Measurements from ENCODE around the gene CSTB.
"Not testable (repeated sequence)": the region's sequence is repeated elsewhere in the genome, so short reads cannot be mapped to it uniquely, and the experiment has no call there.

Gene CSTB

GRCh38 chr21:43822741-43823140 is 46.6 kb upstream of the CSTB start:
- not testable (repeated sequence) for H2BK5ac ChIP-seq (ENCODE audit: low read length); H3K18ac ChIP-seq (ENCODE audit: low read length); H3K9me3 ChIP-seq (replicated peaks in 1 of 2; ENCODE audit: control insufficient read depth in 2 of 2, insufficient read depth in 1 of 2, low read depth in 1 of 2, low read length in 2 of 2)

GRCh38 chr21:43822166-43822565 is 46.1 kb upstream of the CSTB start:
- not testable (repeated sequence) for H3K9ac ChIP-seq (ENCODE audit: low read depth, low read length, poor library complexity); H3K27me3 ChIP-seq (ENCODE audit: control insufficient read depth in 3 of 3, insufficient read depth in 3 of 3, low read depth in 1 of 3, low read length in 3 of 3); DNase-seq (ENCODE audit: low spot score); H3K4ac ChIP-seq (ENCODE audit: low read length); H2BK12ac ChIP-seq (ENCODE audit: low read length); H4K91ac ChIP-seq (ENCODE audit: low read depth, low read length, poor library complexity); H3K79me1 ChIP-seq (ENCODE audit: low read depth, low read length); H3K4me1 ChIP-seq (ENCODE audit: control insufficient read depth in 2 of 2, insufficient read depth in 1 of 2, low read depth in 1 of 2, low read length in 2 of 2); H3K4me2 ChIP-seq (ENCODE audit: insufficient read depth, low read length, poor library complexity, severe bottlenecking); H3K9me3 ChIP-seq (replicated peaks in 1 of 2; ENCODE audit: control insufficient read depth in 2 of 2, insufficient read depth in 1 of 2, low read depth in 1 of 2, low read length in 2 of 2); H3K36me3 ChIP-seq (replicated peaks in 1 of 2; ENCODE audit: control insufficient read depth in 2 of 2, insufficient read depth in 2 of 2, low read length in 2 of 2); H2AFZ ChIP-seq (ENCODE audit: low read length); H2BK120ac ChIP-seq (ENCODE audit: low read depth, low read length); H3K14ac ChIP-seq (ENCODE audit: low read length); H3K27ac ChIP-seq (replicated peaks; ENCODE audit: low read length); H2AK5ac ChIP-seq (ENCODE audit: low read depth, low read length); H3K23ac ChIP-seq (ENCODE audit: low read depth, low read length, poor library complexity); H3K18ac ChIP-seq (ENCODE audit: low read length); H3K4me3 ChIP-seq (ENCODE audit: low read length in 2 of 2); H2BK5ac ChIP-seq (ENCODE audit: low read length); H2BK15ac ChIP-seq (ENCODE audit: low read length); H4K8ac ChIP-seq (ENCODE audit: low read depth, low read length)
- no CpG with 5 or more reads among the region's 25 CpGs for WGBS, 2 donors (ENCODE audit: extremely low coverage in 2 of 2, insufficient read length in 2 of 2, insufficient replicate concordance in 1 of 2)

More at GRCh38 chr21:43822741-43823140, 46.6 kb upstream of the CSTB start:
- H4K8ac ChIP-seq (ENCODE audit: low read depth, low read length); H3K9ac ChIP-seq (ENCODE audit: low read depth, low read length, poor library complexity); H3K4ac ChIP-seq (ENCODE audit: low read length); H3K36me3 ChIP-seq (replicated peaks in 1 of 2; ENCODE audit: control insufficient read depth in 2 of 2, insufficient read depth in 2 of 2, low read length in 2 of 2); H3K4me1 ChIP-seq (ENCODE audit: control insufficient read depth in 2 of 2, insufficient read depth in 1 of 2, low read depth in 1 of 2, low read length in 2 of 2); H3K27me3 ChIP-seq (ENCODE audit: control insufficient read depth in 3 of 3, insufficient read depth in 3 of 3, low read depth in 1 of 3, low read length in 3 of 3); H3K79me1 ChIP-seq (ENCODE audit: low read depth, low read length); H3K4me2 ChIP-seq (ENCODE audit: insufficient read depth, low read length, poor library complexity, severe bottlenecking); H3K23ac ChIP-seq (ENCODE audit: low read depth, low read length, poor library complexity); H2BK15ac ChIP-seq (ENCODE audit: low read length); DNase-seq (ENCODE audit: low spot score); H3K4me3 ChIP-seq (ENCODE audit: low read length in 2 of 2); H2AFZ ChIP-seq (ENCODE audit: low read length); H2BK12ac ChIP-seq (ENCODE audit: low read length); H2AK5ac ChIP-seq (ENCODE audit: low read depth, low read length); H4K91ac ChIP-seq (ENCODE audit: low read depth, low read length, poor library complexity); H2BK120ac ChIP-seq (ENCODE audit: low read depth, low read length); H3K27ac ChIP-seq (replicated peaks; ENCODE audit: low read length); H3K14ac ChIP-seq (ENCODE audit: low read length): not testable (repeated sequence)
- no CpG with 5 or more reads among the region's 5 CpGs for WGBS, 2 donors (ENCODE audit: extremely low coverage in 2 of 2, insufficient read length in 2 of 2, insufficient replicate concordance in 1 of 2)

- DNase-seq (ENCODE audit: low spot score): no peak
- H3K79me1 ChIP-seq (ENCODE audit: low read depth, low read length): no peaks in the 10 kb centered on the region
- H3K9me3 ChIP-seq (replicated peaks in 1 of 2; ENCODE audit: control insufficient read depth in 2 of 2, insufficient read depth in 1 of 2, low read depth in 1 of 2, low read length in 2 of 2): peaks cover 3 to 6% of the 10 kb centered on the region in 2 donors
- H2AFZ ChIP-seq (ENCODE audit: low read length): no peak overlapping the region
- H3K9ac ChIP-seq (ENCODE audit: low read depth, low read length, poor library complexity): no peak overlapping the region
- H4K91ac ChIP-seq (ENCODE audit: low read depth, low read length, poor library complexity): no peak overlapping the region
- H3K14ac ChIP-seq (ENCODE audit: low read length): no peak overlapping the region
- no CpG with 5 or more reads among the region's 11 CpGs for WGBS, 2 donors (ENCODE audit: extremely low coverage in 2 of 2, insufficient read length in 2 of 2, insufficient replicate concordance in 1 of 2)
- H3K18ac ChIP-seq (ENCODE audit: low read length): no peak overlapping the region
- H3K4me3 ChIP-seq (ENCODE audit: low read length in 2 of 2): no peak overlapping the region
- peaks cover 0 to 1% of the 10 kb centered on the region in 2 donors for H3K4me1 ChIP-seq (ENCODE audit: control insufficient read depth in 2 of 2, insufficient read depth in 1 of 2, low read depth in 1 of 2, low read length in 2 of 2)
- H3K27me3 ChIP-seq (ENCODE audit: control insufficient read depth in 3 of 3, insufficient read depth in 3 of 3, low read depth in 1 of 3, low read length in 3 of 3): no peaks in the 10 kb centered on the region
- H2BK5ac ChIP-seq (ENCODE audit: low read length): no peak overlapping the region
- no peak overlapping the region for H4K8ac ChIP-seq (ENCODE audit: low read depth, low read length)
- H2BK15ac ChIP-seq (ENCODE audit: low read length): no peak overlapping the region
- H2BK120ac ChIP-seq (ENCODE audit: low read depth, low read length): no peak overlapping the region
- H3K36me3 ChIP-seq (replicated peaks in 1 of 2; ENCODE audit: control insufficient read depth in 2 of 2, insufficient read depth in 2 of 2, low read length in 2 of 2): no peaks in the 10 kb centered on the region
- no peak overlapping the region for H3K23ac ChIP-seq (ENCODE audit: low read depth, low read length, poor library complexity)
- H2AK5ac ChIP-seq (ENCODE audit: low read depth, low read length): no peak overlapping the region
- H3K4ac ChIP-seq (ENCODE audit: low read length): no peak overlapping the region
- H2BK12ac ChIP-seq (ENCODE audit: low read length): no peak overlapping the region
- H3K4me2 ChIP-seq (ENCODE audit: insufficient read depth, low read length, poor library complexity, severe bottlenecking): no peak overlapping the region
- no peak overlapping the region for H3K27ac ChIP-seq (replicated peaks; ENCODE audit: low read length)
These were observed 44.4 kb upstream of the CSTB start for GRCh38 chr21:43820466-43820865.

GRCh38 chr21:43819511-43820405 is 43.6 kb upstream of the CSTB start:
- Histone ChIP-seq H3K27me3 (ENCODE audit: control insufficient read depth in 3 of 3, insufficient read depth in 3 of 3, low read depth in 1 of 3, low read length in 3 of 3) (no peaks in the 10 kb centered on the region), H4K8ac (ENCODE audit: low read depth, low read length) (no peak overlapping the region), H2AK5ac (ENCODE audit: low read depth, low read length) (no peak overlapping the region), H3K14ac (ENCODE audit: low read length) (no peak overlapping the region), H3K36me3 (replicated peaks in 1 of 2; ENCODE audit: control insufficient read depth in 2 of 2, insufficient read depth in 2 of 2, low read length in 2 of 2) (no peaks in the 10 kb centered on the region), H3K23ac (ENCODE audit: low read depth, low read length, poor library complexity) (no peak overlapping the region), H3K4ac (ENCODE audit: low read length) (no peak overlapping the region), H2BK120ac (ENCODE audit: low read depth, low read length) (no peak overlapping the region), H3K27ac (replicated peaks; ENCODE audit: low read length) (no peak overlapping the region), H3K4me2 (ENCODE audit: insufficient read depth, low read length, poor library complexity, severe bottlenecking) (no peak overlapping the region), H2BK12ac (ENCODE audit: low read length) (no peak overlapping the region), H2BK5ac (ENCODE audit: low read length) (no peak overlapping the region), H2AFZ (ENCODE audit: low read length) (no peak overlapping the region), H3K18ac (ENCODE audit: low read length) (no peak overlapping the region), H3K9ac (ENCODE audit: low read depth, low read length, poor library complexity) (no peak overlapping the region), H3K79me1 (ENCODE audit: low read depth, low read length) (no peaks in the 10 kb centered on the region), H3K4me3 (ENCODE audit: low read length in 2 of 2) (no peak overlapping the region), H4K91ac (ENCODE audit: low read depth, low read length, poor library complexity) (no peak overlapping the region), H2BK15ac (ENCODE audit: low read length) (no peak overlapping the region), H3K4me1 (ENCODE audit: control insufficient read depth in 2 of 2, insufficient read depth in 1 of 2, low read depth in 1 of 2, low read length in 2 of 2) (peaks cover 0 to 4% of the 10 kb centered on the region in 2 donors), H3K9me3 (replicated peaks in 1 of 2; ENCODE audit: control insufficient read depth in 2 of 2, insufficient read depth in 1 of 2, low read depth in 1 of 2, low read length in 2 of 2) (peaks cover 3 to 6% of the 10 kb centered on the region in 2 donors)
- no peak for DNase-seq (ENCODE audit: low spot score)
- WGBS, 2 donors (ENCODE audit: extremely low coverage in 2 of 2, insufficient read length in 2 of 2, insufficient replicate concordance in 1 of 2): no CpG with 5 or more reads among the region's 25 CpGs
